HUDEP-2 (cell line): ENCODE measurements around the gene SLC9A1.

Experiments
- DNase-seq, 76 experiments: peaks; one replicate each; lab custom pipeline; 2025; ENCODE audit not compliant: unreplicated experiment in 76 of 76; lab: John Stamatoyannopoulos, UW

The SLC9A1 gene

DNA sequence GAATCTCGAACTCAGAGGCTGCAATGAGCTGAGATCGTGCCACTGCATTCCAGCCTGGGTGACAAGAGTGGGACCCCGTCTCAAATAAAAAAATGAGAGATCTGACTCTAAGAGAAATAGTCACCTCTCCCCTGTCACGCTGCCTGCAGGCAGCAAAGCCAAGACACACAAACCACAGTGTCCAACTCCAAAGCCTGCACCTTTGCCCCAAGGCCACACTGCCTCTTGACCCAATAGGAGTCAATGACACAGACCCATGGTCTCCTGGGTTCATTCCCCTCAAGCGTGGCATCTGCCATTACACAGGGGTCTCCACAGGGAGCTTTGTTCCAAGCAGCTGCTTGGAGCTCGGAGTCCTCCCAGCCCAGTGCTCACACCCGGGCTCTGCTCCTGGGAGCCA lies 46.3 kb downstream of the SLC9A1 start:
- no peak for DNase-seq

GRCh38 chr1:27106561-27107323 lies 48.2 kb downstream of the SLC9A1 start:
- DNase-seq = peak in 1 of 76 experiments; percentile 21

DNA sequence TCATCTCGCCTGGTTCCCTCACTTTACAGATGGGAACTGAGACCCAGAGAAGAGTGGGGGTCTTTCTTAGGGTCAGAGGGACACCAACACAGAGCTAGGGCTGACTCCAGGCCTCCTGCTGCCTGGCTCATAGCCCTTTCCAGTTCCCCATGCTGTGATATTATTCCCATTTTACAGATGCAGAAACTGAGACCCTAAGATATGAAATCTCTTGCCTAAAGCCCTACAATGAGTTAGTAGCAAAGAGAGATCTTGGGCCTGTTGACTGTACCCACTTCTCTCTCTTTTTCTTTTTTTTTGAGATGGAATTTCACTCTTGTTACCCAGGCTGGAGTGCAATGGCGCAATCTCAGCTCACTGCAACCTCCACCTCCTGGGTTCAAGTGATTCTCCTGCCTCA lies 49.9 kb downstream of the SLC9A1 start:
- no peak for DNase-seq

DNA sequence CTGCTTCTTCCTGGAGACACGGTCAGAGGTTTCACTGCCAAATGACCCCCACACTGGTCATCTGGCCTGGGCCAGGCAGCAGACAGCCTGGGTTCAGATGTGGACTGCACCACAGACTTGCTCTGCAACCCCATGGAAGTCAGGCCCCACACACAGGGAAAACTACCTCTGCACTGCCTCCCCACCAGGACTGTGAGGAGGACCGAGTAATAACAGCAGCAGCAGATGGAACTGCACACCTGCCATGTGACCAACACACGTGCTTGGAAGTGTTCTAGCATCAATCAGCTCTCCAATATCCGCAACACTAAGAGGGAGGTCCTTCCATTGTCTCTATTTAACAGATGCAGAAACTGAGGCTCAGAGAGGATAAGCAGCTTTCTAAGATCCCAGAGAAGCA lies 51.4 kb downstream of the SLC9A1 start:
- DNase-seq = no peak

- peak in 63 of 76 experiments; percentile 5 to 86 (median 56) for DNase-seq
These were observed 52.0 kb downstream of the SLC9A1 start for GRCh38 chr1:27102707-27103468.

- no peak for DNase-seq
These were observed 52.7 kb downstream of the SLC9A1 start for GRCh38 chr1:27102134-27102706.

DNA sequence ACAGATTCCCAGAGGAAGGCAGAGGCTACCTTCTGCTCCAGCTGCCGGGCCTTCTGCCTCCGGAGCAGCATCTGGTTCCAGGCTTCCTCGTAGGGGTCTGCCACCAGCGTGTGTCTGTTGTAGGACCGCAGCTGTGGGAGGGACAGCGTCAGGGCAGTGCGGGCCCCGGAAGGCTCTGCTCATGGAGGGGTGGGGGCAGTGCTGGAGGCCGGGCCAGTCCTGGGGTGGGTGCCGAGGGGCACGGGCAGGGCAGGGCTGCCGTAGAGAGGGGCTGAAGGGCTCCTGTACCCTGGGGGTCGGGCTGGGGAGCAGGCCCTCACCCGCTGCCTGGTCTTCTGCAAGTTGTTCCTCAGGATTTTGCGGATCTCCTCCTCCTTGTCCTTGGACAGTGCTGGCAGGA lies 53.2 kb downstream of the SLC9A1 start:
- DNase-seq = no peak

GRCh38 chr1:27101054-27101491 lies 53.9 kb downstream of the SLC9A1 start:
- no peak for DNase-seq

DNA sequence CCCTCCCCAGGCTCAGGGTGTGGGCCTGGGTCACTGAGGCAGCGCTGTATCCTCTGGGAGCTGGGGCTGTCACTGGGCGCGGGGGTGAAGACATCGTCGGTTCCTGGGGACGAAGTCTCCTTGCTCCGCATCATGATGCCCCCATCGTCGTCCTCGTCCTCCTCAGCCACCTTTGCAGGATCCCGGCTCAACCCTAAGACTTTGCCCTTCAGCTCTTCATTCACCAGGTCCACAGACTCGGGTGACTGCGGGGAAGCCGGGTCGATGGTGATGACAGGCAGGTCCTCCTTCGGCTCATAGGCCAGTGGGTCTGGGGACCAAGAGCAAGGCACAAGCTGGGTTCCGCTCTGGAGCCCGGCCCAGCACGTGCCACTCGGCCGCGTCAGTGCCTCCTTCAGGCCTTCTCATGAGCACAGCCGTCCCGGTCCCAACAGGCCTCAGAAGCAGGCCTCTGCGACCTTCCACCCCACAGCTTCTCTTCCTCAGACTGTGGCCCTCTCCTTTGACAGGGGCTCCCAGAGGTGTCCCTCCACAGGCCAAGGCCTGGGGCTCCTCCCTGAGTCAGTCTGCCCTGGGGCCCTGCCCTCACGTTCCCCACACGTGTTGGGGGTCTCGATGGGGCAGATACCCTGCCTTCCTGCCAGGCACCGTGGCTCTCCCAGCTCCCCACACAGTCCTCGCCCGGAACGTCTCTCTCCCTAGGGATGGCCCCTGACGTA lies 54.4 kb downstream of the SLC9A1 start:
- DNase-seq = no peak

DNA sequence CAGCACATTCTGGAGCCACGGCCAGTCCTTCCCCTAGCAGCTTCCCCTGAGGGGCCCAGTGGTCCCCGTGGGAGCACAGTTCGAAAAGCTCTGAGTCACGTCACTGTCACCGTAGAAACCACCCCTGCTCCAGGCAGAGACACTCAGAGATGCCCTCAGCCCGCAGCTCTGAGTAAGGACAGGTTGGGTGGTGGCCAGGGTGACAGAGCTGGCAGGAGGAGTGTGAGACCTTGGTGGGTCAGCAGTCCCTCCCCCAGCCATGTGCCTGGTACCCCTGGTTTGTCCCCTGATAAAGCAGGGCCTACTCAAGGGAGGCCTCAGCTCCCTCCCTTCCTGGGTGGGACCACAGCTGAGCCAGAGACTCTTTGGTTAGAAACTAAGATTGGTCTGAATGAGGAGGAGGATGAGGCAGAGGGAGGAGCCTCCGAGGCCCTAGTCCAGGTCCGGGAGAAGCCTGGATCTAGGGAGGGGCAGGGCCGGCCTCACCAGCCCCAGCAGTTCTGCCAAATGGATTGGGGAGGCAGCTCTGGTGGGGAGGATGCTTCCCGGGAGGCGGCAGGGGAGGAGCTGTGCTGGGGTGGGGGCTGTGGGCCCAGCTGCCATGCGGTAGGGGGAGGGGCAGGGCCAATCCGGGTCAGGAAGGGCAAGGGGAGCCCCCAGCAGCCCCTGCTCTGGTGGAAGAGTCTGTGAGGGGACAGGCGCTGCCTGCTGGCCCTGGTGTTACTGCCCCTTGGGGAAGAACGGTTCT lies 55.2 kb downstream of the SLC9A1 start:
- peak in 73 of 76 experiments; percentile 25 to 93 (median 73) for DNase-seq

DNA sequence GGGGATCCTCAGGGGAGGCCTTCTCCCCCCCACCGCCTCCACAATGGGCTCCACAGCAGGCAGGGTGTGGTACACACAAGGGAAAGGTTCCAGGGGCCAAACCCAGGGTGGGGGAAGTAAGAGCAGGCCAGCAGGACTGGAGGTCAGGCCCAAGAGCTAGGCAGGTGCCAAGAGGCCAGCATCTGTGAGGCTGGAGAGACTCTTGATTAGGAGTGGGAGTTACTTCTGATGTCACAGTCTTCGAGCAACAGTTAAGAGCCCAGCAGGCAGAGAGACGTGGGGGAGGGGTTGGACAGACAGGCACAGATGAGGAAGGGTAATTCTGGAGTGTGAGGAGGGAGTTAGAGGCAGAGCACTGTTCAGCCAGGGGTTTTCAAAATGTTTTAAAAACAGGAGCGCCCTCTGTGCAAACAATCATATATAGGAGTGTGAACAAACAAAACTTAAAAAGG lies 55.8 kb downstream of the SLC9A1 start:
- peak in 75 of 76 experiments; percentile 16 to 96 (median 80) for DNase-seq

- DNase-seq = peak in 38 of 76 experiments; percentile 3 to 54 (median 25)
These were observed 56.3 kb downstream of the SLC9A1 start for GRCh38 chr1:27098431-27099134.

DNA sequence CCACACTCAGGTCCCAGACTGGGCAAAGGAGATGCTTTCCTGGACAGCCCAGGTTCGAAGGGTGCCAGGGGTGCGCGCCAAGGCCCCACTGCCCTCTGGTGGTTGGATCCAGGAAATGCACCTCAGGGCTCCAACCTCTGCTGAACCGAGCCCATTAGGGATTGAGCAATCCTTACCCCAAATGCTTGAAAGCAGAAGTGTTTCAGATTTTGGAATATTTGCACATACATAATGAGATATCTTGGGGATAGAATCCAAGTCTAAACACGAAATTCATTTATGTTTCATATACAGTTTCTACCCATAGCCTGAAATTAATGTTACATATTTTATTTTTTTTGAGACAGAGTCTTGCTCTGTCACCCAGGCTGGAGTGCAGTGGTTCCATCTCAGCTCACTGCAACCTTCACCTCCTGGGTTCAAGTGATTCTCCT lies 57.4 kb downstream of the SLC9A1 start:
- peak in 69 of 76 experiments; percentile 9 to 83 (median 64) for DNase-seq

GRCh38 chr1:27095576-27095975 lies 59.3 kb downstream of the SLC9A1 start:
- no peak for DNase-seq

GRCh38 chr1:27092888-27093287 lies 62.0 kb downstream of the SLC9A1 start:
- no peak for DNase-seq

GRCh38 chr1:27090911-27091310 lies 64.0 kb downstream of the SLC9A1 start:
- DNase-seq = no peak

GRCh38 chr1:27087371-27088220 lies 67.3 kb downstream of the SLC9A1 start:
- DNase-seq = no peak

- no peak for DNase-seq
These were observed 68.3 kb downstream of the SLC9A1 start for GRCh38 chr1:27086628-27087027.
